Subcutaneous adipose tissue (tissue), 4 donors: Measurements from ENCODE around the gene ARHGAP4. TPM values are rescaled to one million over a fixed set of nuclear protein-coding genes. Genes with fewer than 3 reads are reported as not detected.

ENCODE experiments used
- total RNA-seq, 4 donors: library from RNA; depleted of rRNA; stranded (reverse); fragments of >200 nt; gene quantifications; one replicate each; pipeline ENCODE4 v1.1.0, GENCODE V29; 2016
- TF ChIP-seq, protein P1 (sequence below): fragments of 450-650 bp; IDR thresholded peaks from one replicate; pipeline ENCODE4 v1.5.1; 2016; ENCODE audit warnings: low read depth, mild to moderate bottlenecking, control low read depth, antibody characterized with exemption, moderate library complexity

ARHGAP4 gene
- total RNA-seq, 4 donors from 2014 or later = 8.5 to 37.4 (median 28.2) TPM

- TF ChIP-seq, protein P1, sequence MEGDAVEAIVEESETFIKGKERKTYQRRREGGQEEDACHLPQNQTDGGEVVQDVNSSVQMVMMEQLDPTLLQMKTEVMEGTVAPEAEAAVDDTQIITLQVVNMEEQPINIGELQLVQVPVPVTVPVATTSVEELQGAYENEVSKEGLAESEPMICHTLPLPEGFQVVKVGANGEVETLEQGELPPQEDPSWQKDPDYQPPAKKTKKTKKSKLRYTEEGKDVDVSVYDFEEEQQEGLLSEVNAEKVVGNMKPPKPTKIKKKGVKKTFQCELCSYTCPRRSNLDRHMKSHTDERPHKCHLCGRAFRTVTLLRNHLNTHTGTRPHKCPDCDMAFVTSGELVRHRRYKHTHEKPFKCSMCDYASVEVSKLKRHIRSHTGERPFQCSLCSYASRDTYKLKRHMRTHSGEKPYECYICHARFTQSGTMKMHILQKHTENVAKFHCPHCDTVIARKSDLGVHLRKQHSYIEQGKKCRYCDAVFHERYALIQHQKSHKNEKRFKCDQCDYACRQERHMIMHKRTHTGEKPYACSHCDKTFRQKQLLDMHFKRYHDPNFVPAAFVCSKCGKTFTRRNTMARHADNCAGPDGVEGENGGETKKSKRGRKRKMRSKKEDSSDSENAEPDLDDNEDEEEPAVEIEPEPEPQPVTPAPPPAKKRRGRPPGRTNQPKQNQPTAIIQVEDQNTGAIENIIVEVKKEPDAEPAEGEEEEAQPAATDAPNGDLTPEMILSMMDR = no peak
These were observed 8.2 kb upstream of the ARHGAP4 start for GRCh38 chrX:153934148-153934761.

GRCh38 chrX:153933748-153934147, 7.7 kb upstream of the ARHGAP4 start:
- TF ChIP-seq, protein P1 = no peak

GRCh38 chrX:153932220-153932915, 6.3 kb upstream of the ARHGAP4 start:
- TF ChIP-seq, protein P1 = no peak

DNA sequence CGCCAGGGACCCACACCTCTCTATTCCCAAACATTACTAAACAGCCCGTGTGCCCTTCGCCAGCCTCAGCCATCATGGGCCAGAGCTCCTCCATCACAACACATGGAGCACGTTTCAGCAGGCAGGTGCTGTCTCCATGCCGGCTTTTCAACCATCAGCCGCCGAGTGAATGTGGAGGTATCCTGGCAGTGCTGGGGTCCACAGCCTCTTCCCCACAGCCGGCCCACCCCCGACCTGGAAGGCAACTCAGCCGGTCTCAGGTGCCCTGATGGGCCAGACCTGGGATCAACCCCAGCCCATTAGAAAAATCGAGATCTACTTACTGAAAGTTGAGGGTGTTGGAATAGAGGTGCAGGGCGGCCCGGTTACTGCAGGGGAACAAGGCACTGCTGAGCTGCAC, 5.7 kb upstream of the ARHGAP4 start:
- TF ChIP-seq, protein P1 = no peak

GRCh38 chrX:153931151-153931550, 5.1 kb upstream of the ARHGAP4 start:
- TF ChIP-seq, protein P1 = no peak

DNA sequence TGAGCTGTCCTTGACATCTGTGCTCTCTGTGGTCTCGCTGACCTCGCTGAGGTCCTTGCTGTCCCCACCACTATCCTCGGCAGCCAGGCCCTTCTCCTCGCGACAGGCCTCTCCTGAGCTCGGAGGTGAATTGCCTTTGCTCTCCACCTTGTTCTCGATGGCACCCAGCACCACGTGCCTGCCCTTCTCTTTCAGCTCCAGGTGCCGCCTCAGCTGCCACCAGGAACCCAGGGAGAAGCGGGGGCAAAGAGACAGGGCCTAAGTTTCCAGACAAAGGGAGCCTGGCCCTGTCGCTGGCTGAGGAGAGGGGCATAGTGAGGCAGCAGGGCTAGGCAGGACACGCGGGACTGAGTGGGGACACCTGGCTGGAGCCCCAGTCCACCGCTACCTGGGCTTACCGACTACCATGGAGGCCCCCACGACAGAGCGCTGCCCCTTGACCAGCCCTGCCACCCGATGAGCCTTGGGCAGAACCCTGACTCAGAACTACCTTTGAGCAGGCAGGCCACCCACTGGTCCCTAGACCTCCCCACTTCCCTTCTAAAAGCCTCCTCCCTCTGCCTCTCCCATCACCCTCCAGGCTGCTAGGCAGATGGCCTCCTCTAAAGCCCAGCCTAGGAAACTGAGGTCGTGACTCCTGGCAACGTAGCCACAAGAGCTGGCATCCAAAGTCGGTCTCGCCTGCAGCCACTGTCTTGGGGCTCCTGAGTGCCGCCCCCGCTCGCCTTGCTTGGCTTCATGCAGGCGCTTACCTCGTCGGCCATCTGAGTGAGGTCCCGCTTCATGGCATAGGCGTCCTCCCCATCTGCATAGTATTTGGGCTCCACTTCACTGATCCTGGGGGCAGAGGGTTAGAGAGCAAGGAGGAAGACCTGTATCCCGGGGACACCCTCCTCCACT, 4.2 kb upstream of the ARHGAP4 start:
- TF ChIP-seq, protein P1 = no peak

- TF ChIP-seq, protein P1 = no peak
These were observed 3.5 kb upstream of the ARHGAP4 start for GRCh38 chrX:153929576-153929975.
